ENCODE measurements around the gene SF1.

SF1 gene

DNA sequence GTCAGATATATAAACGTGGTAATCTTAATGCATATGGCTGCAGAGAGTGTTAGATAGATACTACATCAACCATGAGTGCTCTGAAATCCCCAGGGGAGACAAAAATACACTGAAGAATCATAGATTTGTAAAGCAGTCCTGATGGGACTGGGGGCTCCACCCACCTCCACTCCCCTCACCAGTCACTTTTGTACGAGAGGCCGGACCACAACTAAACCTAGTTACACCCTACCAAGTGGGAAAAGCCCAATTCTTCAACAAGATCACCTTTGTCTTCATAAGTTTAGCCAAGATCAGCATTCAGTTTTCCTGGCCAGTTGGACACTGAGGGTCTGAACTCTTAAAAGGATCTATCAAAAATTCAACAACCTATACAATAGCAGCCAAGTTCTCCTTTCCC, 1.5 kb downstream of the SF1 start:
- no peak overlapping the region for H3K18ac ChIP-seq (ENCODE audit: low read length)
- no peak overlapping the region for H4K8ac ChIP-seq (ENCODE audit: low read depth, low read length)
- no peak overlapping the region for H2AK5ac ChIP-seq (ENCODE audit: low read length)
- peaks cover 24% of the 10 kb centered on the region for H3K36me3 ChIP-seq (ENCODE audit: control insufficient read depth, insufficient read depth, low read length)
- H3K79me1 ChIP-seq (ENCODE audit: low read length), result peaks cover 16% of the 10 kb centered on the region
- peak overlapping the region; percentile 66 for H3K4me2 ChIP-seq (ENCODE audit: low read length)
- no peaks in the 10 kb centered on the region for H3K27me3 ChIP-seq (ENCODE audit: insufficient read depth, low read length, poor library complexity)
- H2BK15ac ChIP-seq (replicated peaks; ENCODE audit: low read depth), result no peak overlapping the region
- peaks cover 43% of the 10 kb centered on the region for H3K79me2 ChIP-seq (ENCODE audit: control insufficient read depth, insufficient read depth, low read length)
- peak overlapping the region; percentile 96 for H3K4me3 ChIP-seq (ENCODE audit: low read length)
- no peak overlapping the region for H3K27ac ChIP-seq (ENCODE audit: low read depth, low read length)
- peak overlapping the region; percentile 98 for H3K56ac ChIP-seq (ENCODE audit: low read length)
- peak overlapping the region; percentile 98 for H3K9ac ChIP-seq (ENCODE audit: low read length)
- no CpG with 5 or more reads among the region's 3 CpGs for WGBS (ENCODE audit: extremely low coverage, insufficient coverage, low lambda C conversion rate)
- no peaks in the 10 kb centered on the region for H3K4me1 ChIP-seq (ENCODE audit: control insufficient read depth, low read depth, low read length)
- no peak overlapping the region for H3K4ac ChIP-seq (ENCODE audit: low read depth, low read length)
- DNase-seq, result no peak
- no peak overlapping the region for H2BK120ac ChIP-seq (ENCODE audit: low read depth, low read length)
- H3K23ac ChIP-seq (ENCODE audit: low read length), result no peak overlapping the region
- H2BK5ac ChIP-seq (ENCODE audit: low read length), result no peak overlapping the region
- no peak overlapping the region for H4K5ac ChIP-seq (ENCODE audit: low read length)

DNA sequence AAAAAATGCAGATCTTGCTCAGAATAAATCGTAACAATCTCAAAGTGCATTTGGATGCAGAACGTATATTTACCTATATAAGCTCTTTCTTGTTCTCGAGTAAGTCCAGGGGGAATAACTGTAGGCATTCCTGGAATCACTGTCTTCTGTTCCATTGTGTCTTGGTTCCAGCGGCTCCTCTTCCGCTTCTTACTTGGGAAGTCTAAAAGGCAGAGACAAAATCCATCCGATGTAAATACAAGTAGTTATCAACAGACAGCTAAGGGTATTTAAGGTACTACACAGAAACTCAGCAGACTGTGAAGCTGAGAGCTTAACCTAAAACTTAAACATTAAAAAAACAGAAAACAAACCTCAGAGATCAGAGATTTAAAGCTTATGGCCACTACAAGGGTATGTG, 1.9 kb downstream of the SF1 start:
- H2BK5ac ChIP-seq (ENCODE audit: low read length), result no peak overlapping the region
- no peak overlapping the region for H3K4me2 ChIP-seq (ENCODE audit: low read length)
- no peak overlapping the region for H4K8ac ChIP-seq (ENCODE audit: low read depth, low read length)
- no peak overlapping the region for H3K4me3 ChIP-seq (ENCODE audit: low read length)
- no peaks in the 10 kb centered on the region for H3K4me1 ChIP-seq (ENCODE audit: control insufficient read depth, low read depth, low read length)
- H3K79me2 ChIP-seq (ENCODE audit: control insufficient read depth, insufficient read depth, low read length), result peaks cover 44% of the 10 kb centered on the region
- no CpG with 5 or more reads among the region's 6 CpGs for WGBS (ENCODE audit: extremely low coverage, insufficient coverage, low lambda C conversion rate)
- no peak for DNase-seq
- H3K4ac ChIP-seq (ENCODE audit: low read depth, low read length), result no peak overlapping the region
- no peak overlapping the region for H2BK15ac ChIP-seq (replicated peaks; ENCODE audit: low read depth)
- H3K27ac ChIP-seq (ENCODE audit: low read depth, low read length), result no peak overlapping the region
- H2BK120ac ChIP-seq (ENCODE audit: low read depth, low read length), result no peak overlapping the region
- peaks cover 17% of the 10 kb centered on the region for H3K79me1 ChIP-seq (ENCODE audit: low read length)
- no peak overlapping the region for H2AK5ac ChIP-seq (ENCODE audit: low read length)
- H4K5ac ChIP-seq (ENCODE audit: low read length), result no peak overlapping the region
- H3K9ac ChIP-seq (ENCODE audit: low read length), result peak overlapping the region; percentile 98
- no peak overlapping the region for H3K23ac ChIP-seq (ENCODE audit: low read length)
- no peaks in the 10 kb centered on the region for H3K27me3 ChIP-seq (ENCODE audit: insufficient read depth, low read length, poor library complexity)
- peaks cover 25% of the 10 kb centered on the region for H3K36me3 ChIP-seq (ENCODE audit: control insufficient read depth, insufficient read depth, low read length)
- H3K18ac ChIP-seq (ENCODE audit: low read length), result no peak overlapping the region
- H3K56ac ChIP-seq (ENCODE audit: low read length), result no peak overlapping the region

DNA sequence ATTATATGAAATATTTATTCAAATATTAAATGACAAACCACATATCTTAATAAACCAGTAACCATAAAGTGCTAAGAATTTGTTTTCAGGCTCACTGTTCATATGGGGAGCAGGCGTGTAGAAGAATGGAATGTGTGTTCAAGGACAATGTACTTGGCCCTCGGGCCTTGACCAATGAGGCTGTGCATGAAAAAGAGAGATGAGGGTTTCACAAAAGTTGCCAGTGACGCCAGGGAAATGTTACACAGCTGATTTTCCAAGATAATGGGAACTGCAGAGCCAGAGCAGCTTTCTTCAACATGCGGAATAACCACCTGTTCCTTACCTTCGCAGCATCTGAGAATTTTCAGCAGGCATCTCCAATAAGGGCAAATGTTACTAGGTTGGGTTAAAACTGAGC, 4.2 kb downstream of the SF1 start:
- Histone ChIP-seq H3K4me1 (ENCODE audit: control insufficient read depth, low read depth, low read length) (no peaks in the 10 kb centered on the region), H3K4ac (ENCODE audit: low read depth, low read length) (no peak overlapping the region), H3K4me2 (ENCODE audit: low read length) (no peak overlapping the region), H3K18ac (ENCODE audit: low read length) (no peak overlapping the region), H3K27me3 (ENCODE audit: insufficient read depth, low read length, poor library complexity) (no peaks in the 10 kb centered on the region), H3K79me2 (ENCODE audit: control insufficient read depth, insufficient read depth, low read length) (peaks cover 47% of the 10 kb centered on the region), H3K4me3 (ENCODE audit: low read length) (no peak overlapping the region), H3K79me1 (ENCODE audit: low read length) (peaks cover 18% of the 10 kb centered on the region), H2BK120ac (ENCODE audit: low read depth, low read length) (no peak overlapping the region), H3K36me3 (ENCODE audit: control insufficient read depth, insufficient read depth, low read length) (peaks cover 40% of the 10 kb centered on the region), H3K9ac (ENCODE audit: low read length) (no peak overlapping the region), H2BK15ac (replicated peaks; ENCODE audit: low read depth) (no peak overlapping the region), H4K8ac (ENCODE audit: low read depth, low read length) (no peak overlapping the region), H3K56ac (ENCODE audit: low read length) (no peak overlapping the region), H3K23ac (ENCODE audit: low read length) (no peak overlapping the region), H2AK5ac (ENCODE audit: low read length) (no peak overlapping the region), H2BK5ac (ENCODE audit: low read length) (no peak overlapping the region), H4K5ac (ENCODE audit: low read length) (no peak overlapping the region), H3K27ac (ENCODE audit: low read depth, low read length) (no peak overlapping the region)
- DNase-seq, result no peak
- WGBS (ENCODE audit: extremely low coverage, insufficient coverage, low lambda C conversion rate), result no CpG with 5 or more reads among the region's 5 CpGs

DNA sequence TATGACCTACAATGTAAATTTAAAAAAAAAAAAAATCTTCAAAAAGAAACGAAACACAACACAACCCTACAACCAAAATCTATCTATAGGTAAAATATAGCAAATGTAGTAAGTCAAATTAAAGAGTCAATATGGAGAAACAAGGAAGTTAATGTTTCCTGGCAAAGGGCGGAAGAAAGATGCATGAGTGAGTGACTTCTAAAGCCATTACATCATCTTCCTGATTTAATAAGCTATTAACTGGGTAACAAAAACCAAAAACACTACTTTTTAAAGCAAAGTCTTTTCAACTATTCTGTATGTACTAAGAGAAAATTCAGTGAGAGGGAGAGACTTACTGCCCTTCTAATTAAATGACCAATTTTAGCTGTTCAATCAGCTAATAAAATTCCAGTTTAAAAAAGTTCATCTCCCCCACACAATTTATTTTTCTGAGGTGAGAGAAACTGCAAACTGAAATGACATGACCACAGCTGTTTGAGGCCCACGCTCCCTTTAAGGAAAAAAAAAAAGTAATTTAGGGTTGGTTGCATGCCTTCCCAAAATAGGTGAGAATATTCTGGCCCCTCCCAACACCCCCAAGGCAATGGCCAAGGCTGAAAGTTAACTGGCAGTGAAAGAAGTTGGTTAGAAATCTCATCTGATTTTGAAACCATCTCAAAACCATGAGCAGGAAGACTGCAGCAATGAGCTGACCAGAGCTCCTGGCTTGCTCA, 5.9 kb downstream of the SF1 start:
- H3K18ac ChIP-seq (ENCODE audit: low read length), result no peak overlapping the region

DNA sequence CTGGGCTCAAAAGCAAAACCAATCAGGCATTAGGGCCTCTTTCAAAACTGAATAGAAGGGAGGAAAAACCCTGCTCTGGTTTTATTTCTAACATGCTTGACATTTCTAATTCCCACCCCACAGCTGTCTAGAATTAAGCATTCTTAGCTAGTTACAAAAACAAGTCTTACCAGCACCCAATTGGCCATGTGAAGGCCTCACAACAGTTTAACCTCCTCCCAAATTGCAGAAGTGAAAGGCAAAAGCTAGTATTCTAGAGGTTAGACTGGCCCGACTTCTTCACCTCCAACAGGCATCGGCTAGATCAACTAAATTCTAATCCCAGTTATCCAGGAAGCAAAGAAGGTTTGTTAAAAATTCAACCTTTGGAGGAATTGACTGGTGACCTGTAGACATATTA, 6.5 kb downstream of the SF1 start:
- no peaks in the 10 kb centered on the region for H3K4me1 ChIP-seq (ENCODE audit: control insufficient read depth, low read depth, low read length)
- no peak overlapping the region for H2BK15ac ChIP-seq (replicated peaks; ENCODE audit: low read depth)
- H4K5ac ChIP-seq (ENCODE audit: low read length), result no peak overlapping the region
- no peaks in the 10 kb centered on the region for H3K27me3 ChIP-seq (ENCODE audit: insufficient read depth, low read length, poor library complexity)
- H3K23ac ChIP-seq (ENCODE audit: low read length), result no peak overlapping the region
- no peak overlapping the region for H2BK5ac ChIP-seq (ENCODE audit: low read length)
- WGBS (ENCODE audit: extremely low coverage, insufficient coverage, low lambda C conversion rate), result no CpG with 5 or more reads among the region's 2 CpGs
- no peak overlapping the region for H3K4me3 ChIP-seq (ENCODE audit: low read length)
- no peak overlapping the region for H3K18ac ChIP-seq (ENCODE audit: low read length)
- no peak overlapping the region for H3K4ac ChIP-seq (ENCODE audit: low read depth, low read length)
- peaks cover 49% of the 10 kb centered on the region for H3K79me2 ChIP-seq (ENCODE audit: control insufficient read depth, insufficient read depth, low read length)
- no peak overlapping the region for H4K8ac ChIP-seq (ENCODE audit: low read depth, low read length)
- H3K79me1 ChIP-seq (ENCODE audit: low read length), result peaks cover 26% of the 10 kb centered on the region
- no peak overlapping the region for H2AK5ac ChIP-seq (ENCODE audit: low read length)
- H3K56ac ChIP-seq (ENCODE audit: low read length), result no peak overlapping the region
- no peak overlapping the region for H3K27ac ChIP-seq (ENCODE audit: low read depth, low read length)
- no peak overlapping the region for H2BK120ac ChIP-seq (ENCODE audit: low read depth, low read length)
- no peak overlapping the region for H3K9ac ChIP-seq (ENCODE audit: low read length)
- DNase-seq, result no peak
- no peak overlapping the region for H3K4me2 ChIP-seq (ENCODE audit: low read length)
- H3K36me3 ChIP-seq (ENCODE audit: control insufficient read depth, insufficient read depth, low read length), result peaks cover 59% of the 10 kb centered on the region

More for the DNA sequence above, 5.9 kb downstream of the SF1 start:
- H4K8ac ChIP-seq (ENCODE audit: low read depth, low read length), result no peak overlapping the region
- no peaks in the 10 kb centered on the region for H3K4me1 ChIP-seq (ENCODE audit: control insufficient read depth, low read depth, low read length)
- no CpG with 5 or more reads among the region's 3 CpGs for WGBS (ENCODE audit: extremely low coverage, insufficient coverage, low lambda C conversion rate)
- H2AK5ac ChIP-seq (ENCODE audit: low read length), result no peak overlapping the region
- H3K27me3 ChIP-seq (ENCODE audit: insufficient read depth, low read length, poor library complexity), result no peaks in the 10 kb centered on the region
- no peak overlapping the region for H3K23ac ChIP-seq (ENCODE audit: low read length)
- H3K79me2 ChIP-seq (ENCODE audit: control insufficient read depth, insufficient read depth, low read length), result peaks cover 49% of the 10 kb centered on the region
- H3K79me1 ChIP-seq (ENCODE audit: low read length), result peaks cover 20% of the 10 kb centered on the region
- H3K27ac ChIP-seq (ENCODE audit: low read depth, low read length), result no peak overlapping the region
- H3K4me3 ChIP-seq (ENCODE audit: low read length), result no peak overlapping the region
- no peak overlapping the region for H2BK15ac ChIP-seq (replicated peaks; ENCODE audit: low read depth)
- H2BK5ac ChIP-seq (ENCODE audit: low read length), result no peak overlapping the region
- no peak overlapping the region for H3K9ac ChIP-seq (ENCODE audit: low read length)
- no peak overlapping the region for H4K5ac ChIP-seq (ENCODE audit: low read length)
- no peak overlapping the region for H3K4me2 ChIP-seq (ENCODE audit: low read length)
- no peak overlapping the region for H2BK120ac ChIP-seq (ENCODE audit: low read depth, low read length)
- H3K56ac ChIP-seq (ENCODE audit: low read length), result no peak overlapping the region
- peaks cover 53% of the 10 kb centered on the region for H3K36me3 ChIP-seq (ENCODE audit: control insufficient read depth, insufficient read depth, low read length)
- DNase-seq, result no peak
- no peak overlapping the region for H3K4ac ChIP-seq (ENCODE audit: low read depth, low read length)

DNA sequence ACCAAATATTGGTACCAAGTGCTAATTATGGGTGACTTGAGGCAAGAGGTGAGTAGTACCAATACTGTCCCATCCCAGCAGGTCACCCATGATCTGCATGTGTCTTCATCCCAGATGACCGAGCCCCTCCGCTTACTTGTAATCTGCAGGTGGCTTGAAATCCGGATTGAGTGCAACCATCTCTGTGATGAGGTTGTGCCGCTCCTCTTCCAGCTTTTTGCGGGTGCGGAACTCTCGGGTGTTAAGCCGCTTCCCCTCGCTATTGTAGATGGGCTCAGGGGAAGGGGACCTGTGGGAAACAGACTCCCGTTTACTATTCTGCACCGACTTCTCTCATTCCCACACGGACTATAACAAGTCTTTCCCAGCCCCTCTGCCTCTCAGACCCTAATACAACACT, 8.2 kb downstream of the SF1 start:
- Histone ChIP-seq H3K79me2 (ENCODE audit: control insufficient read depth, insufficient read depth, low read length) (peaks cover 35% of the 10 kb centered on the region), H3K56ac (ENCODE audit: low read length) (no peak overlapping the region)
- WGBS (ENCODE audit: extremely low coverage, insufficient coverage, low lambda C conversion rate), result no CpG with 5 or more reads among the region's 12 CpGs

More for the DNA sequence above, 8.2 kb downstream of the SF1 start:
- Histone ChIP-seq H3K27me3 (ENCODE audit: insufficient read depth, low read length, poor library complexity) (no peaks in the 10 kb centered on the region), H2BK5ac (ENCODE audit: low read length) (no peak overlapping the region), H3K4me1 (ENCODE audit: control insufficient read depth, low read depth, low read length) (no peaks in the 10 kb centered on the region), H3K79me1 (ENCODE audit: low read length) (peaks cover 22% of the 10 kb centered on the region), H2BK120ac (ENCODE audit: low read depth, low read length) (no peak overlapping the region), H3K4me3 (ENCODE audit: low read length) (no peak overlapping the region), H3K4ac (ENCODE audit: low read depth, low read length) (no peak overlapping the region), H2BK15ac (replicated peaks; ENCODE audit: low read depth) (no peak overlapping the region), H3K27ac (ENCODE audit: low read depth, low read length) (no peak overlapping the region), H3K23ac (ENCODE audit: low read length) (no peak overlapping the region), H2AK5ac (ENCODE audit: low read length) (no peak overlapping the region), H3K9ac (ENCODE audit: low read length) (no peak overlapping the region), H4K5ac (ENCODE audit: low read length) (no peak overlapping the region), H4K8ac (ENCODE audit: low read depth, low read length) (no peak overlapping the region), H3K18ac (ENCODE audit: low read length) (no peak overlapping the region), H3K4me2 (ENCODE audit: low read length) (no peak overlapping the region), H3K36me3 (ENCODE audit: control insufficient read depth, insufficient read depth, low read length) (peaks cover 58% of the 10 kb centered on the region)
- DNase-seq, result no peak

Data from mesendoderm (in vitro differentiated cells).